Measurements from ENCODE around the gene VN1R2.
"Not testable (repeated sequence)": the region's sequence is repeated elsewhere in the genome, so short reads cannot be mapped to it uniquely, and the experiment has no call there.

The VN1R2 gene

DNA sequence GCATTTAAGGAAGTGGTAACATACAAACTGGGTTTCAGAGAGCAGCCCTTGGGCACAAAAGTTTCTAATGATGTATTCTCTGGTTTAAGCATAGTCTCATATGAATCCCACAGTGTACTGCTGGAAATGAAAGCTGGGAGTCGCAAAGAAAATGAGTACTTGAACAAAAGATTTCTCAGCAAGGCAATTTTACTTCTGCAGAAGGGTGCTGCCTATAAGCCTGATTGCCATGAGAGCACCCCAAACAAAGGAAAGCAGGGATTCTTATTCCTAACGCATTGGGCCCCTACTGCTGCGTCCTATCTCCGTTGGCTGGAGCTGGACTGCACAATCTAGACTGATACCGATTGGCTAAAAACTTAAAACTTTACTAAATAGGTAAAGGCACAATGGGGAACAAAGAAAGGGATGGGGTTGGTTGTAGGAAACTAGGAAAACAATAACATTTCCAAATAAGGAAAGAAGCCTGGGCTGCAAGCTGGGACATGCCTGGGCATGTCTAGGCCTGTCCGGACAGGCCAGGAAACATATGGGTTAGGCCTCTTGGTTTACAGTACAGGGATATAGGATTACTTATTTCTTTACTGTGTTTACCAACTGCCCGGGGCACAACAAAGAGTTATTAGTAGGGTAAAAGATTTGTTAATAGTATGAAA, 36.8 kb downstream of the VN1R2 start:
- Histone ChIP-seq H2AK5ac (ENCODE audit: low read length) (no peak overlapping the region), H3K27ac (ENCODE audit: low read depth, low read length) (no peak overlapping the region), H3K18ac (ENCODE audit: low read length) (no peak overlapping the region), H3K56ac (ENCODE audit: low read length) (no peak overlapping the region), H3K4ac (ENCODE audit: low read depth, low read length) (no peak overlapping the region), H3K27me3 (ENCODE audit: insufficient read depth, low read length, poor library complexity) (no peaks in the 10 kb centered on the region), H3K36me3 (ENCODE audit: control insufficient read depth, insufficient read depth, low read length) (no peaks in the 10 kb centered on the region), H2BK15ac (replicated peaks; ENCODE audit: low read depth) (no peak overlapping the region), H3K4me3 (ENCODE audit: low read length) (no peak overlapping the region), H2BK5ac (ENCODE audit: low read length) (no peak overlapping the region), H3K79me2 (ENCODE audit: control insufficient read depth, insufficient read depth, low read length) (no peaks in the 10 kb centered on the region), H3K79me1 (ENCODE audit: low read length) (no peaks in the 10 kb centered on the region), H3K4me2 (ENCODE audit: low read length) (no peak overlapping the region), H4K8ac (ENCODE audit: low read depth, low read length) (no peak overlapping the region), H3K23ac (ENCODE audit: low read length) (no peak overlapping the region), H3K4me1 (ENCODE audit: control insufficient read depth, low read depth, low read length) (no peaks in the 10 kb centered on the region), H2BK120ac (ENCODE audit: low read depth, low read length) (no peak overlapping the region), H4K5ac (ENCODE audit: low read length) (no peak overlapping the region), H3K9ac (ENCODE audit: low read length) (no peak overlapping the region)
- DNase-seq, result peak; percentile 26
- no CpG with 5 or more reads among the region's 7 CpGs for WGBS (ENCODE audit: extremely low coverage, insufficient coverage, low lambda C conversion rate)

DNA sequence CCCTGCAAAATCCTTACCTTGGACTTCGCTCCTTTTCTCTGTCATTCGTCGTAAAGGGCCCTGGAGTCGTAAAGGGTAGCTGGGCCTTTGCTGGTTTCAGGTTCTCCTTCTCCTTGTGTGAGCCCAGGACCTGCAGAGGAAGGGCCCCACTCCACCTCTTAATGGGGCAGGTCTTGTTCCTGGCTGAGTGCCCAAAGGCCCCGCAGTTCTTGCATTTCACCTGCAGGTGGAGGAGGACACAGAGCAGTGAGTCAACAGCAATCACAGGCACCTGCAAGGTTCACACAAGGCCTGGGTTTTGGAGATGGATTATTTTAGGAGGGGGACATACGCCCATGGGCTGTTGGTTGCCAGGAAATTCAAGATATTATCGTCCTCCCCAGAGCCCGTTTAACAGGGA, 43.2 kb downstream of the VN1R2 start:
- not testable (repeated sequence) for H3K36me3 ChIP-seq (ENCODE audit: control insufficient read depth, insufficient read depth, low read length); H3K4me1 ChIP-seq (ENCODE audit: control insufficient read depth, low read depth, low read length); H3K4ac ChIP-seq (ENCODE audit: low read depth, low read length); H3K18ac ChIP-seq (ENCODE audit: low read length); H3K4me3 ChIP-seq (ENCODE audit: low read length); H3K4me2 ChIP-seq (ENCODE audit: low read length); H3K79me2 ChIP-seq (ENCODE audit: control insufficient read depth, insufficient read depth, low read length); H2BK15ac ChIP-seq (replicated peaks; ENCODE audit: low read depth); H2BK120ac ChIP-seq (ENCODE audit: low read depth, low read length); H4K8ac ChIP-seq (ENCODE audit: low read depth, low read length); H3K9ac ChIP-seq (ENCODE audit: low read length); H3K27ac ChIP-seq (ENCODE audit: low read depth, low read length); DNase-seq; H4K5ac ChIP-seq (ENCODE audit: low read length); H3K56ac ChIP-seq (ENCODE audit: low read length); H3K79me1 ChIP-seq (ENCODE audit: low read length); H3K23ac ChIP-seq (ENCODE audit: low read length); H2AK5ac ChIP-seq (ENCODE audit: low read length); H3K27me3 ChIP-seq (ENCODE audit: insufficient read depth, low read length, poor library complexity); H2BK5ac ChIP-seq (ENCODE audit: low read length)
- WGBS (ENCODE audit: extremely low coverage, insufficient coverage, low lambda C conversion rate), result no CpG with 5 or more reads among the region's 8 CpGs

DNA sequence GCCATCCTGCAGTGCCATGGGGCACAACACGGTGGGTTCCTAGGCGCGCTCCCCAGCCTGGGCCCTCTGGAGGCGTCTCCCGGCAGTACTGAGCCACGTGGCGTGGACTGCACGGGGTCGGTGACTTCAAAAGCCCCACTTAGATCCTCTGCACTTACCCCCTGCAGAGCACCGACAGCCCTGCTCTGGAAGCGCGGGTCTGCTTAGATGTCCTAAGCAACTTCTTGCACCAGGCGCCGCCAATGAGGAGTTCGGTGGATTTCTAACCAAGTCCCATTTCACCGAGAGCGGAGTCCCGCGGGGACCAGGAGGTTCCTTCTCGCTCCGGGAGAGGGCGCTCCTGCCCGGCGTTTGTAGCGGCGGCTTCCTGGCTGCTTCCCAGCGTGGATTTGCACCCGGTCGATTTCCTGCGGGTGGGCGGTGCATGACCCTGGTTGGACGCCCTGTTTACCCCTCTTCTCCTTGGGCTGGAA, 50.3 kb downstream of the VN1R2 start:
- WGBS (ENCODE audit: extremely low coverage, insufficient coverage, low lambda C conversion rate), result no CpG with 5 or more reads among the region's 32 CpGs
- no peak overlapping the region for H3K4me3 ChIP-seq (ENCODE audit: low read length)

More for the DNA sequence above, 50.3 kb downstream of the VN1R2 start:
- no peak overlapping the region for H3K18ac ChIP-seq (ENCODE audit: low read length)
- DNase-seq, result peak; percentile 89
- H3K4me1 ChIP-seq (ENCODE audit: control insufficient read depth, low read depth, low read length), result no peaks in the 10 kb centered on the region
- no peak overlapping the region for H2BK15ac ChIP-seq (replicated peaks; ENCODE audit: low read depth)
- H3K9ac ChIP-seq (ENCODE audit: low read length), result no peak overlapping the region
- no peak overlapping the region for H2BK120ac ChIP-seq (ENCODE audit: low read depth, low read length)
- H3K4ac ChIP-seq (ENCODE audit: low read depth, low read length), result no peak overlapping the region
- no peak overlapping the region for H2AK5ac ChIP-seq (ENCODE audit: low read length)
- no peaks in the 10 kb centered on the region for H3K79me1 ChIP-seq (ENCODE audit: low read length)
- H2BK5ac ChIP-seq (ENCODE audit: low read length), result no peak overlapping the region
- no peaks in the 10 kb centered on the region for H3K79me2 ChIP-seq (ENCODE audit: control insufficient read depth, insufficient read depth, low read length)
- no peak overlapping the region for H3K56ac ChIP-seq (ENCODE audit: low read length)
- H4K5ac ChIP-seq (ENCODE audit: low read length), result no peak overlapping the region
- H3K27ac ChIP-seq (ENCODE audit: low read depth, low read length), result no peak overlapping the region
- no peak overlapping the region for H3K23ac ChIP-seq (ENCODE audit: low read length)
- H3K36me3 ChIP-seq (ENCODE audit: control insufficient read depth, insufficient read depth, low read length), result no peaks in the 10 kb centered on the region
- no peaks in the 10 kb centered on the region for H3K27me3 ChIP-seq (ENCODE audit: insufficient read depth, low read length, poor library complexity)
- no peak overlapping the region for H4K8ac ChIP-seq (ENCODE audit: low read depth, low read length)
- H3K4me2 ChIP-seq (ENCODE audit: low read length), result no peak overlapping the region

Measured in mesendoderm (in vitro differentiated cells).